Posterior vena cava (tissue), 2 donors: ENCODE data around the gene CTU2. TPM values are rescaled to one million over a fixed set of nuclear protein-coding genes. Genes with fewer than 3 reads are reported as not detected.

Experiments used
- DNase-seq: peaks from one replicate; pipeline ENCODE4 v3.0.0-alpha.2; 2020; ENCODE audit warnings: low spot score
- intact Hi-C, 2 donors: fragments of 100-400 bp; cut with DNase I; formaldehyde crosslinking; loops; one replicate each; pipeline versions ENCODE4 v1.14.1 to v1.14.2; 2022 to 2023
- total RNA-seq, 2 donors: library from RNA; stranded (reverse); fragmentation: NEBNext Ultra II Directional; extraction: Animal tissue kit (Norgen Biotek cat#: 25700); gene quantifications; one replicate each; pipeline ENCODE4 v1.2.1, GENCODE V29; 2021
- donor health status: DM: yes; HTN: yes; CAD: no.
- donor health status: DM: yes; HTN: yes; CAD: no.

Gene CTU2
- total RNA-seq, 2 donors from 2014 or later, result 17.2 to 20.4 TPM

- intact Hi-C loops, result no loop called here
- no peak for DNase-seq
These were observed 16.6 kb downstream of the CTU2 start for GRCh38 chr16:88722784-88723506.

- intact Hi-C loops, result no loop called here
- no peak for DNase-seq
These were observed 17.2 kb downstream of the CTU2 start for GRCh38 chr16:88723507-88723887.

DNA sequence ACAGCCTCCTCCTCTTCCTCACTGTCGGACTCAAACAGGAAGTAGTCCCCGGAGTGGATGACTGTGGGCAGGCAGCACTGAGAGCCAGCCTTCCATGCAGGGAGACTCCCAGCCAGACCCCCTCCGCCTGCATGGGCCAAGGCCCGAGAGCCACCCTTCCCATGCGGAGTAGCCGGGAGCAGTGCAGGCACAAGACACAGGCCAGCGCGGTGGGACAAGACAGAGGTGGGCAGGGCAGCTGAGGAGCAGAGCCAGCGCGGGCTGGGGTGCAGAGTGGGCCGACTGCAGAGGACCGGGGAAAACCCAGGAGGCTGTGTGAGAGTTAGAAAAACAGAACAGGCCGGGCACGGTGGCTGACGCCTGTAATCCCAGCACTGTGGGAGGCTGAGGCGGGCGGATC lies 17.6 kb downstream of the CTU2 start:
- intact Hi-C loops, result no loop called here
- DNase-seq, result no peak

GRCh38 chr16:88724855-88725555 lies 18.7 kb downstream of the CTU2 start:
- no peak for DNase-seq
- intact Hi-C loops, result no loop called here

GRCh38 chr16:88725609-88726407 lies 19.5 kb downstream of the CTU2 start:
- DNase-seq, result no peak
- intact Hi-C loops, result no loop called here

GRCh38 chr16:88726408-88726749 lies 20.1 kb downstream of the CTU2 start:
- intact Hi-C loops, result no loop called here
- no peak for DNase-seq

DNA sequence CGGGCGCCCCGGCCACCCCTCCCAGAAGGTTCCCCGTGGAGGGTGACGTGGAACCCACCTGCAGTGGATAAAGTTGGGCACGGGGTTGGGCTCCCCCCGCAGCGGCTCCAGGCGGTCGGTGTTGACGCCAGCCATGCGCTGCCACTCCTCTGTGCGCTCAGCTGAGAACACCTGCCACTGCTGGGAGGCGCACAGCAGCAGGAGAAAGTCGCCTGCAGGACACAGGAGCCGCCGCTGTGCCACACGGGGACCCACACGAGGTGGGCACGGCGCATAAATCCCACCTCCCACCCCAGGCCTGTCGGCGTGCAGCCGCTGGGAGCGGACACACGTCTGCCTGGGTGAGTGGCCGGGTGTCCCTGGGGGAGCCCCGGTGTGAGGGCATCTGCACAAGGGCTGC lies 20.7 kb downstream of the CTU2 start:
- intact Hi-C loops, result no loop called here
- DNase-seq, result no peak

DNA sequence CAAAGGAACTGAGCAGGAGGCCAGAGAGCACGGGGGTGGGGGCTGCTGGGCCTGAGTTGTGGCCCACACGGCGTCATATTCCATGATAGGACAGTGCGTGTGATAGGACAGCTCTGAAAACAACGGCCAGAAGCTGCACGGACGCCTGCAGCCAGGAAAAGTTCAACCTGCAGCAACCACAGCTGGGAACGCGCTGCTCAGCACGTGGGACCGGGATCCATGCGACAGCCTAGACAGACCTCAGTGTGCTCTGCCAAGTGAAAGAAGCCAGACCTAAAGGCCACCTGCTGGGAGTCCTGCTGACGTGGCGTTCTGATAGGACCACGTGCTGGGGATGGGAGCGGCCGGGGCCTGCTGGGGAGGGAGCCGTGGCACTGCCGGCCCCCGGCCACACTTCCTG lies 21.6 kb downstream of the CTU2 start:
- no peak for DNase-seq
- intact Hi-C loops, result no loop called here

GRCh38 chr16:88730632-88731607 lies 24.6 kb downstream of the CTU2 start:
- intact Hi-C loops, result loop anchor here in 1 of 2 donors (10.0 kb wide), 1 partner anchor 434 kb away; no protein-coding TSS in a partner anchor

GRCh38 chr16:88731699-88732098 lies 25.4 kb downstream of the CTU2 start:
- intact Hi-C loops, result loop anchor here in 1 of 2 donors (10.0 kb wide), 1 partner anchor 433 kb away; no protein-coding TSS in a partner anchor
- no peak for DNase-seq

More at GRCh38 chr16:88730632-88731607, 24.6 kb downstream of the CTU2 start:
- no peak for DNase-seq

DNA sequence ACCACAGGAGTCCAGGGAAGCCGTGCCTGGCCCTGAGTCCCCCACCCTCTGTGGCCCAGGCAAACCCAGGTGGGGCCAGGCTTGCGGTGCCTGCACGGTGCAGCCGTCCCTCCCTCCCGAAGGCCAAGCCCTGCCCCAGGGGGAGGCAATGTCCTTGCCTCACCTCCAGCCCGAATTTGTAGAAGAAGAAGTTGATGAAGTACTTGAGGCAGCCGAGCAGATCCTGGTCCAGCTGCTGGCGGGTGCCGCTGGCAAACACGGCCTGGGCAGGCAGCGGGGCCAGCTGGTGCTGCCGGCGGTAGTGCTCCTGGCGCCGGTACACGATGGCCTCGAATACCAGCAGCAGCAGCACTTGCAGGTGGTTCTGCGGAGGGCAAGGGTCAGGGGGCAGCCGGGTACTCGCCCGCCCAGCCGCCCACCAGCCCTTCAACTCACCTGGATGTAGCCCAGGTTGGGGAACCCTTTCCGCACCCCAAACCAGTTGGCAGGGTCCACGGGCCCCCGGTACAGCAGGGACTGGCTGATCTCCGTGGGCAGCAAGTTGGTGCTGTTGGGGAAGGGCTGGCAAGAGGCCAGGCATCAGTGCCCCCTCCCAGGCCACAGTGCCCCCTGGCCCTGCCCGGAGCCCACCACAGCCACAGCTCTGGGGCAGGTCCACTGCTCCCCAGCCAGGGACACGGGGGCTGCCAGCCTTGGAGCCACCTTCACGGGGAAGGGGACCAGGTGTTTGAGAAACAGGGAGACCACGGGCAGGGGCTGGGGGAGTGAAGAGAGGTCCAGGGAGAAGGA lies 26.1 kb downstream of the CTU2 start:
- no peak for DNase-seq
- intact Hi-C loops, result loop anchor here in 1 of 2 donors (10.0 kb wide), 1 partner anchor 432 kb away; no protein-coding TSS in a partner anchor

GRCh38 chr16:88732961-88733294 lies 26.6 kb downstream of the CTU2 start:
- no peak for DNase-seq
- intact Hi-C loops, result loop anchor here in 1 of 2 donors (10.0 kb wide), 1 partner anchor 432 kb away; no protein-coding TSS in a partner anchor

DNA sequence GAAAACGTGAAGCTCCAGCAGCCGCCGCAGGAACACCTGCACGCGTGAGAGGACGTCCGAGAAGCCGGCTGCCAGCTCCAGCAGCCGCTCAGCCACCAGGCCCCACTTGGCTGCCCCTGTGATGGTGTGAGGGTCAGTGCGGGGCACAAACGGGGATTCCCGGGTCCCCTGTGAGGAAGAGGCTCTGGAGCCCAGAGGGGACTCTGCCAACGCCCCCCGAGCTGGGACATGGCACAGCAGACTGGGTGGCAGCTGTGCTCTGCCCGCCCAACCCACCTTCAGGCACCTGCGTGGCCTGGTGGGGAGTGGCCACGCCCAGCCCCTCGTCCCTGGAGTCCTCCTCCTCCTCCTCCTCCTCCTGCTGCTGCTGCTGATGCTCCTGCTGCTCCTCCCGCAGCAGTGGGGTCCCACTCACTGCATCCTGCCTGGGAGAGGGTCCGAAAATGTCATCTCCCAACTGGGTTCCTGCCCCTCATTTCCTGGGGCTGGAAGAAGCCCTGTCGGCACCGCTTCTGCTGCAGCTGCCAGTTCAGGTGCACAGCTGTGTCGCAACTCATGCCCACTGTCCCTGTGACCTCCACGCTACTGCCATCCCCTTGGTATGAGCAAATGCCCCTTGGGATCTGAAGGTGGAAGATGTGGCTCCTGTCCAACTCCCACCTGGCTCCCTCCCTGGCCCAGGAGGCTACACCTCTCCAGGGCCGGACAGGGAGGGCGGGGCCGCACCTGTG lies 27.5 kb downstream of the CTU2 start:
- no peak for DNase-seq
- intact Hi-C loops, result loop anchor here in 1 of 2 donors (10.0 kb wide), 1 partner anchor 431 kb away; no protein-coding TSS in a partner anchor

DNA sequence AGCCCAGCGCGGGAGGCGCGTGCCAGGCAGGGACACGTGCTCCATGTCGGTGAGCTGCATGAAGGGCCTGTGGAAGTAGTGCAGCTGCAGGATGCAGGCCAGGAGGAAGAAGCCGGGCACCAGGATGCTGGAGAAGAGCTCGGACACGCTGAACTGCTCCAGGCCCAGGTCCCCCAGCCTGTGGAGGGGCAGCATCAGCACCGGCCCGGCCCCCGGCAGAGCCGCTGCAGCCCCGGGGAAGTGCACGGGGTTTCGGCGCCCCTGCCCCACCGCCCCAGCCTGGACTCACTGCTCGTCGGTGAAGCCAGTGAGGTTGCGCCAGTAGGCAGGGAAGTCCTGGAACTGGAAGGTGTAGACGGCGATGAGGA lies 28.0 kb downstream of the CTU2 start:
- DNase-seq, result no peak
- intact Hi-C loops, result loop anchor here in 1 of 2 donors (10.0 kb wide), 1 partner anchor 430 kb away; no protein-coding TSS in a partner anchor

DNA sequence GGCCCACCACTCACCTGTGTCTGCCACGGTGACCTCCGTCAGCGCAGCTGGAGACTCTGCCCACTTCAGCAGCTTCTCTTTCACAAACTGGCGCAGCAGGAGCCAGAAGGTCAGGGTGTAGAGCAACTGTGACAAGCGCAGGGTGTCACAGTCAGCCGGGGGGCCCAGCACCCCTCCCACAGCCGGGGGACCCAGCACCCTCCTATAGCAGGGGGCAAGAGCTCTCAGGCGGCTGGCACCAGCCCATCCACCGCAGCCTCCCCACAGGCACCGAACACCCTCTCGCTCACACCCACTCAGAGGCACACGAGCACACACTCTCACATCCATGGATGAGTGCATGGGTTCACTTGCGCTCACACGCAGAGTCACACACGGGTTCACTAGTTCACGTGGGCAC lies 28.8 kb downstream of the CTU2 start:
- DNase-seq, result no peak
- intact Hi-C loops, result loop anchor here in 1 of 2 donors (10.0 kb wide), 1 partner anchor 430 kb away; no protein-coding TSS in a partner anchor

DNA sequence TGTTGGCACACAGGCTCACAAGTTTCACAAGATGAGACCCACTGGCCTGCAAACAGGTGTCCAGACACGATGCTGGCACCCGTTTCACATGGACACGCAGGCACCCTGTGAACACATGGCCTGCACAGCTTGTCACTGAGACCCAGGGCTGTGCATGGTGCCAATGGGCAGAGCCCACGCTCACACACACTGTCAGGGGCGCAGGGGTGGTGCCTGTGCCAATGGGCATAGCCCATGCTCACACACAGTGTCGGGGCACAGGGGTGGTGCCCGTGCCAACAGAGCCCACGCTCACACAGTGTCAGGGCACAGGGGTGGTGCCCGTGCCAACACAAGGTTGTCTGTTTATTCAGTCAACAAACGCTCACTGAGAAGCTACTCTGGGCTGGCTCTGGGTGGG lies 29.3 kb downstream of the CTU2 start:
- no peak for DNase-seq
- intact Hi-C loops, result loop anchor here (2.0 to 10.0 kb wide), 2 partner anchors 51 to 429 kb away; no protein-coding TSS in a partner anchor

- intact Hi-C loops, result loop anchor here (2.0 to 10.0 kb wide), 2 partner anchors 51 to 429 kb away; no protein-coding TSS in a partner anchor
These were observed 29.8 kb downstream of the CTU2 start for GRCh38 chr16:88736088-88736487.

More at GRCh38 chr16:88736088-88736487, 29.8 kb downstream of the CTU2 start:
- no peak for DNase-seq
